HG03280 (cell line): ENCODE results near the gene DNAJB13.

Source experiments
- ATAC-seq: cut with Tn5 transposase; IDR thresholded peaks from one replicate; pipeline ENCODE4 v1.9.1; 2021; ENCODE audit warnings: mild to moderate bottlenecking, moderate library complexity; ENCODE audit not compliant: unreplicated experiment

Gene DNAJB13

DNA sequence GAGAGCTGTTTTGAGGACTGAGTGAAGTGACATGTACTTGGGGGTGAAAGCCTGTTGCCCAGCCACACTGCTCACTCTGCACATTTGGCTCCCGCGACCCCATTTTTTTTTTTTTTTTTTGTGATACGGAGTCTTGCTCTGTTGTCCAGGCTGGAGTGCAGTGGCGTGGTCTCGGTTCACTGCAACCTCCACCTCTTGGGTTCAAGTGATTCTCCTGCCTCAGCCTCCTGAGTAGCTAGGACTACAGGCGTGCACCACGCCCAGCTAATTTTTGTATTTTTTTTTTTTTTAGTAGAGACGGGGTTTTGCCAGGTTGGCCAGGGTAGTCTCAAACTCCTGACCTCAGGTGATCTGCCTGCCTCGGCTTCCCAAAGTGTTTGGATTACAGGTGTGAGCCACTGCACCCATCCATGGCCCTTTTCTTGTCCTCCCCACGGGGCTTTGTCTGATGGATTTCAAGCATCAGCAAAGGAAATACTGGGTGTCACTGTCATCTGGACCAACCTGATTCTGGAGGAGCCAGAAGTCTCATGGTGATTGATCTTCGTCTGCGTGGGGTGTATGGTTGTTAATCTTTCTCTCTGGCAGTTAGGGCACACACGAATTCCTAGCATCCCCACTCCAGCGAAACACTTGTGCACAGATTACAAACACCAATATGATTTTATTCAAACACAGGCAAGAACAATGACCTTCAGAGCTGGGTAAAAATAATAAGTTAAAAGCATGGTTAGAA, 61.4 kb downstream of the DNAJB13 start:
- no peak for ATAC-seq

DNA sequence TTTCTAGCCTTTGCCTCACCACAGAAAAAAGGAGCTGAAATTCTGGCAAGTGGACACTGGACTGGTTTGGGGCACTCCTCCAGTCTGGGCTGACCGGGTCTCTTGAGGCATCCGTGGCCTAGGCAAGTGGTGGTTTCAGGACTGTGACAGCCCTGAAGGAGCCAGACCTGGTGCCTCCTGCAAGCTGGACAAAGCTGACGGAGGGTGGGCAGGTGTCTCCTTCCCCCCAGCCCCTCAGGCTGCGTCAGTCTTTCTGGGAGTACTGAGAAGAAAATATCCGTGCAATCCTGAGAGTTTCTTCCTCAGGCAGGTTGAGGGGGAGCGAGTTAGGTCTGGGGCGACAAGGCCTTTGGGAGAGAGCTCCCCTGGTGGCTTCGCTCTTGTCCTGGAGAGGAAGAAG, 62.3 kb downstream of the DNAJB13 start:
- no peak for ATAC-seq

DNA sequence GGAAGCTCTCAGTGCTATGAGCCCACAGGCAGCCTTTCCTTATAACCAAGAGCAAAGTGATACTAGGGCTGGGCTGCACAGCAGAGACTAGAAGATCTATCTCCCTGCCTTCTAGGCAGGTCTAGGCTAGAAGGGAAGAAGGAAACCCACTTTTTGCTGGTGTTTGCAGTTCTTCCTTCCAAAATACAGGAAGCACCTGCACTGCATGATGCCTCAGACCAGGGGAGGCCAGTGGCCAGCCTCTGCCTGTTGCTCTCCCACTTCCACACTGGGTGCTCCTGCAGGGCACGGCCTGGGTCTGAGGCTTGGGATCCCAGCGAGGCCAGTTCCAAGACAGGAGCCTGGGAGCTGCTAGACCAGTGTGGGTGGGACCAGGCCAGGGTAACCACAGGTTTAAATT, 64.1 kb downstream of the DNAJB13 start:
- no peak for ATAC-seq

DNA sequence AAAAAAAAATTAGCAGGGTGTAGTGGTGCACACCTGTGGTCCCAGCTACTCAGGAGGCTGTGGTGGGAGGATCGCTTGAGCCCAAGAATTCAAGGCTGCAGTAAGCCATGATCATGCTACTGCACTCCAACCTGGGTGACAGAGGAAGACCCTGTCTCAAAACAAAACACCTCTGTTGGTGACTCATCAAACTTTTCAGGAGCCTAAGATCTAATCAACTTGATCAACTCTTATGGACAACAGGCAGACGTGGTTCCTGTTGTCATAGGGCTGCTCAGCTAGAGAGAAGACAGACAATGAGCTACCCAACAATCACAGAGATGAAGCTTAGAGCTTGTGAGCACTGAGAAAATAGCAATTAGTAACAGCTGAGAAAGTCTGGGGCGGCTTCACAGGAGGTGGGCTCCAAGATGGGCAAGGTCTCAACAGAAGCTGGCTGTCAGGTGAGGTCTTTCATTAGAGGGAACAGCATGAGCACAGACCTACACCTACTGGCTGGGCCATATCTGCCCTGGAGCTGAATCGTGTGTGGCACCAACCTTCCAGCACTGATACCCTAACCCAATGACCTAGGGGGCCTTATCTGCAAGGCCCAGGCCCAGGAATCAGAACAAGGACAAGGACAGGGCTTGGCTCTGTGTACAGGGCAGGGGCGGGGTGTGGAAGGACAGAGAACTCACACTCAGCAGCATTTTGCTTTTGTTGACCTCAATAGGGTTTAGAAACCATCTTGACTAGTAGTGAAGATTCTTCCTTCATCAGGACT, 65.3 kb downstream of the DNAJB13 start:
- ATAC-seq, result no peak

DNA sequence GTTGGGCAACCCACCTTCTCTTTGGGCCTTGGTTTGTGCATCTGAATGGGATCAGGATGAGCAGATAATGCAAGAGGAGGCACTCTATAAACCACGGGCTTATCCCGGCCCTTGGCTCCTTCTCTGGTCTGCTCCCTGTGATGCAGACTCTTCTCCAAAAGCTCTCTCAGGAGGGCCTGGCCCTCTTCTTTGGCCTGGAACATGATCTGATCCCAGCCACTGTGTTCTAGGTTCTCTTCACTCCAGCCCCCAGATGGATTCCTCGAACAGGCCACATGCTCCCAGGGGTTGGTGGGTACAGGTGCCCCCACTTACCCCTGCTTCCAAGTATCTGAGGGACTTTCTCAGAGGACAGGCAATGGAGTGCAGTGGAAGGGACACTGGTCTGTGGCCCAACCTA, 66.8 kb downstream of the DNAJB13 start:
- no peak for ATAC-seq

DNA sequence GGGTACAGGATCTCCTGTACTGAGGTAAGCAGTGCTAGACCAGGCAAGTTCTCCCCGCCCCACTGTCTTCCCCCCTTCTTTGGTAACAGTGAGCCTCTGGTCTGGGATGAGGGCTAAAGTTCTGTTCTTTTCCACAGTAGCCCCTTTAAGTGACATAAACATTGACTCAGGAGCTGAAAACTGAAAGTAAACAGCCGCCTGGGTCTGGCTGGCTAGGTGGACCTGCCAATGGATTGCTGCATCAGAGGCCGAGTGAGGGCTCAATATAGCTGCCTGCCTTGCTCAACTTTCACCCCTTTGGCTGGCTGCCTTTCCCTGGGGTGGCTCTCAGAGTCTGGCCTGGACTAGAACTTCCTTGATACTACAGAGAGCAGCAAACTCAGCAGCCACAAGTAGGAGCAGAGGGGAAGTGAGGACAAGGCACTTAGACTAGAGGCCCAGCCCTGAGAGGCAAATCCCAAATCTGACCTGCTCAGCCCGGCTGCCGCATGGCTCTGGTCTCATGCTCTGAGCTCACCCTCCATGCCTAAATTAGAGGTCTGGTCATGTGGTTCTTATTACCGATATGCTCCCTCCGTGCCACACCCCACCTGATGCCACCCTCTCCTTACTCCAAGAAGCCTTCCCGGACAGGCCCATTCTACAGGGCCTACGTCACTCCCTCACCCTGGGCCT, 67.6 kb downstream of the DNAJB13 start:
- ATAC-seq, result no peak

DNA sequence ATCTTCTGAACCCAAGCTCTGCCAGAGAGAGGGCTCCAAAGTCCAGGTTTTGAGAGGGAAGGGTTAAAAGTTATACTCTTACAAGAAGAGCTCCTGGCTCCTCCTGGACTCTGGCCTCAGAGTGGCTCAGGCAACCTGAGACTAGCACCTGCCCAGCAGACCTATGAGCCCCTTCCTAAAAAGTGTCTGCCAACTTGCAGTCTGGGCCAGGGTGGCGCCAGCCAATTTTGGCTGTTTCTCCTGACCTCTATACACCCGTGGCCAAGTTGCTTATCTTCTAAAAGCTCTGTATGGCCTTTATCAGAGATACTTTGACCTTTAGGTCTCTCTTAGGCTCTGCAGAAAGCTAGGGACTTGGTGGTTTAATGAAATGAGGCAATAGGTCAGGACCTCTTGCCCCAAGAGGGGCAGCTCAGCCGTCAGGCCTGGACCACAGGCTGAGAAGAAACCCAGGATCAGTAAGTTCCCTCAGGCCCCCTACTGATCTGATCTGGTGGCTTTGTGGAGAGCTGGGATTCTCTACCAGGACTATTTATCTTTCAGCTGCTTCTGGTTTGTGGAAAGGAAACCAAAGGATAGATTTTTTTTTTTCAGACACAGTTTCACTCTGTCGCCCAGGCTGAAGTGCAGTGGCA, 68.4 kb downstream of the DNAJB13 start:
- no peak for ATAC-seq

DNA sequence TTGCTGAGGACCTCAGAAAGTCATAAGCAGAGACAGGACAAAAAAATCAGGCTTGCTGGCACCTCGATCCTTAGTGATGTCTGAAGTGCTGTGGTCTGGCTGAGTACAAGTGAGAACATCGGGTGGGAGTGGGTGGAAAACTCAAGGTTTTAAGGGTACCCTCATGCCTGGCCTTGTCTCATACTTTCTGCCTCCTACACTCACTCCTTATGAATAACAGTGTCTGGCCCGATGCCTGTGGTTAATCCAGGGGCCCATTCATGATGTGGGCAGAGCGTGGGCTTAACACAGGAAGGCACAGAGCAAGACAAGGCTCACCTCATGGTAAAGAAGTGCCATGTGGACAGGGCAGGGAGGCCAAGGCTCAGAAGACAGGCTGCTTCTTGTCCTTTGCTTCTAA, 69.0 kb downstream of the DNAJB13 start:
- no peak for ATAC-seq
